ENCODE data around the gene CPLX3.

DNA sequence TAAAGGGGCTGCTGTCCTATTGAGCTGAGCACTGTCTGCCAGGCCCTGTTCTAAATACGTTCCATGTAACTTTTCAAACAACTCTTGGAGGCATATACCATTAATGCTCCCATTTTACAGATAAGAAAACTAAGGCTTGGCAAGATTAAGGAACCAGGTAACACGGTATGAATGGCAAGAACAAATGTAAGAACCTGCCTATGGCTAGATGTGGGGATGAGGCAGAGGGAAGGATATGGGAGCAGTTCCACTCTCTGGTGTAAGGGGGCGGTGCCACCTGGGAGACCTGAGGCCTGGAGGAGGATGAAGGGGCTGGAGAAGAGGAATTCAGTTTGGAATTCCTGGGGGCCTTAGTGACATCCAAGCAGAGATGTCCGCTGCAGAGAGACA lies 17.6 kb upstream of the CPLX3 start:
- TF ChIP-seq CTCF (conservative IDR thresholded peaks at IDR 0.05 in 1 of 2, IDR thresholded peaks at IDR 0.05 in 1 of 2; ENCODE audit: extremely low read depth in 1 of 2, insufficient read depth in 1 of 2, low read depth in 1 of 2, low read length in 2 of 2) (no peak), EZH2 (IDR thresholded peaks at IDR 0.05; ENCODE audit: borderline replicate concordance, low read length) (no peak)
